ENCODE results near the gene RPP14. TPM values are rescaled to one million over a fixed set of nuclear protein-coding genes. Genes with fewer than 3 reads are reported as not detected.
"Not testable (repeated sequence)": the region's sequence is repeated elsewhere in the genome, so short reads cannot be mapped to it uniquely, and the experiment has no call there.

RPP14 gene
- total RNA-seq, 2 experiments from 2014 or later: 17.7 to 19.7 TPM

DNA sequence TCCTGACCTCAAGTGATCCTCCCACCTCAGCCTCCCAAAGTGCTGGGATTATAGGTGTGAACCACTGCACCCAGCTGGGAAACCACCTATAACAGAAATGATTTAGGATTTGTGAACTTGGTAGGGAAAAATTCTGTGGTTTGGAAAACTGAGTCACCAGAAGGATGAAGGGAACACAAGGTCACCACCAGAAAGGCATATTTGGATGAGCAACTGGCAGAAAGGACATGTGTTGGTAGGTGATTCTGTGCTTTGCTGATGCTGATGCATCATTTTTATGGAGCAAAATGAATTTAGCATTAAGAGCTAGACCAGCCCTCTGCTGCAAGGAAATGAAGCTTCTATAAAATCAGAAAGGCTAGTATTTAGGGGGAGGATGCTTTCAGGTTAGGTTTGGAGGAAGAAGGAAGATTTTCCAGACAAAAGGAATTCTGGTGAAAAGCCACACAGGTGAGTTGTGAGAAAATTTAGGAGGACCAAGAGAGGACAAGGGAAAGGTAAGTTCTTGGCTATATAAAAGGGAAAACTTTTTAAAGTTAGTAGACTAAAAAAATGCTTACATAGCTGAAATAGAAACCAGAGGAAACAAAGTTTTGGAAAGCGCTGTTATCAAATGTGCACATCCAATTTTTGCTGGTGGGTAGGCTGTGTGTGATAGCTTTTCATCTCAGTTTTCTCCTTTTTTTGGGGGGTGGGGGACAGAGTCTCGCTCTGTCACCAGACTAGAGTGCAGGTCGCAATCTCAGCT is 30.3 kb downstream of the RPP14 start:
- Mint-ChIP-seq H3K4me1 (ENCODE audit: low read depth) (peaks cover 48% of the 10 kb centered on the region), H3K4me3 (no peak overlapping the region), H3K27ac (no peak overlapping the region), H3K9me3 (no peaks in the 10 kb centered on the region), H3K27me3 (no peaks in the 10 kb centered on the region), H3K36me3 (ENCODE audit: low read depth) (peaks cover 22% of the 10 kb centered on the region)
- no peak overlapping the region for H3K4me3 ChIP-seq (ENCODE audit: low read length)
- ChIA-PET CTCF (interaction anchor here (0.7 to 5.9 kb wide), 2 partner anchors 30 to 155 kb away, joined by 4 to 37 read pairs; partner anchors contain the start of genes HTD2, KCTD6 and RPP14), POLR2A (interaction anchor here (0.9 to 1.3 kb wide), 4 partner anchors 10 to 97 kb away, joined by 3 read pairs; partner anchors contain the start of gene HTD2)
- DNase-seq: no peak
- H3K27me3 ChIP-seq (ENCODE audit: control insufficient read depth in 1 of 2, insufficient read depth in 2 of 2, low read length in 2 of 2): no peaks in the 10 kb centered on the region
- no peak for ATAC-seq (ENCODE audit: poor library complexity)
- no peaks in the 10 kb centered on the region for H3K36me3 ChIP-seq (ENCODE audit: insufficient read depth, low read length)
- intact Hi-C loops (cut with DNase I, micrococcal nuclease): no loop called here
- H3K9me3 ChIP-seq (ENCODE audit: control insufficient read depth in 1 of 2, insufficient read depth in 1 of 2, low read length in 2 of 2): no peaks in the 10 kb centered on the region
- peaks cover 23% of the 10 kb centered on the region for H3K4me1 ChIP-seq (ENCODE audit: insufficient read depth, low read length)
- no peak for TF ChIP-seq CTCF (IDR thresholded peaks at IDR 0.05)
- no peak overlapping the region for H3K27ac ChIP-seq (ENCODE audit: low read depth in 1 of 2, low read length in 2 of 2)

DNA sequence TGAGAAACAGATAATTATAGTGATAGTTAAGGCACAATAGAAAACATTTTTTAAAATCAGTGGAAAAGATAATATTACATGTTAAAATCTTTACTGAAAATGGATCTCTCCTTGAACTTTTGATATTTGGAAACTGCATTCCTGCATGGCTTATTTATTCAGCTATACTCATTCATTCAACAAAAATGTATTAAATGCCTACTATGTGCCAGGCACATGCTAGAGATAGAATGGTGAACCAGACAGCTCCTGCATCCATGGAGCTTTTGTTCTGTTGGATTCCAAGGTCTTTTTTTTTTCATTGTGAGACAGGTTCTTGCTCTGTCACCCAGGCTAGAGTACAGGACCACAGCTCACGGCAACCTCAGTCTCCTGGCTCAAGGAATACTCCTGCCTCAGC is 31.1 kb downstream of the RPP14 start:
- CTCF ChIA-PET: interaction anchor here (5.9 kb wide), 1 partner anchor 30 kb away, joined by 37 read pairs; the partner anchor contains the start of genes HTD2 and RPP14
- POLR2A ChIA-PET: interaction anchor here (1.1 kb wide), 1 partner anchor 96 kb away, joined by 3 read pairs; no protein-coding TSS in a partner anchor
- intact Hi-C loops (cut with DNase I, micrococcal nuclease): no loop called here
- Mint-ChIP-seq H3K27me3 (no peaks in the 10 kb centered on the region), H3K36me3 (ENCODE audit: low read depth) (peaks cover 22% of the 10 kb centered on the region), H3K9me3 (no peaks in the 10 kb centered on the region), H3K27ac (no peak overlapping the region), H3K4me3 (no peak overlapping the region), H3K4me1 (ENCODE audit: low read depth) (peaks cover 42% of the 10 kb centered on the region)
- Histone ChIP-seq H3K4me1 (ENCODE audit: insufficient read depth, low read length) (peaks cover 19% of the 10 kb centered on the region), H3K36me3 (ENCODE audit: insufficient read depth, low read length) (peaks cover 2% of the 10 kb centered on the region), H3K9me3 (ENCODE audit: control insufficient read depth in 1 of 2, insufficient read depth in 1 of 2, low read length in 2 of 2) (no peaks in the 10 kb centered on the region), H3K27me3 (ENCODE audit: control insufficient read depth in 1 of 2, insufficient read depth in 2 of 2, low read length in 2 of 2) (no peaks in the 10 kb centered on the region), H3K4me3 (ENCODE audit: low read length) (no peak overlapping the region), H3K27ac (ENCODE audit: low read depth in 1 of 2, low read length in 2 of 2) (no peak overlapping the region)
- TF ChIP-seq CTCF (IDR thresholded peaks at IDR 0.05): no peak
- DNase-seq: no peak
- no peak for ATAC-seq (ENCODE audit: poor library complexity)

DNA sequence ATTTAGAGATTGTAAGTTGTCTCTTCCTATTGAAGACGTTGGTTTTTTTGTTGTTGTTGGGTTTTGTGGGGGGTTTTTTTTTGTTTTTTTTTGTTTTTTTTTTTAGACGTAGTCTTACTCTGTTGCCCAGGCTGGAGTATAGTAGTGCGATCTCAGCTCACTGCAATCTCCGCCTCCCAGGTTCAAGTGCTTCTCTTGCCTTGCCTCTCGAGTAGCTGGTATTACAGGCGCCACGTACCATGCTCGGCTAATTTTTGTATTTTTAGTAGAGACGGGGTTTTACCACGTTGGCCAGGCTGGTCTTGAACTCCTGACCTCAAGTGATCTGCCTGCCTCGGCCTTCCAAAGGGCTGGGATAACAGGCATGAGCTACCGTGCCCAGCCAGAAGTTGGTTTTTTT is 33.1 kb downstream of the RPP14 start:
- H3K9me3 ChIP-seq (ENCODE audit: control insufficient read depth in 1 of 2, insufficient read depth in 1 of 2, low read length in 2 of 2); H3K4me3 Mint-ChIP-seq; H3K27ac Mint-ChIP-seq; H3K4me3 ChIP-seq (ENCODE audit: low read length); DNase-seq; H3K27ac ChIP-seq (ENCODE audit: low read depth in 1 of 2, low read length in 2 of 2); intact Hi-C loops (cut with DNase I, micrococcal nuclease); POLR2A ChIA-PET; H3K27me3 Mint-ChIP-seq; H3K36me3 ChIP-seq (ENCODE audit: insufficient read depth, low read length); H3K9me3 Mint-ChIP-seq; H3K27me3 ChIP-seq (ENCODE audit: control insufficient read depth in 1 of 2, insufficient read depth in 2 of 2, low read length in 2 of 2); ATAC-seq (ENCODE audit: poor library complexity): not testable (repeated sequence)
- Mint-ChIP-seq H3K4me1 (ENCODE audit: low read depth) (peaks cover 32% of the 10 kb centered on the region), H3K36me3 (ENCODE audit: low read depth) (peaks cover 27% of the 10 kb centered on the region)
- H3K4me1 ChIP-seq (ENCODE audit: insufficient read depth, low read length): peaks cover 10% of the 10 kb centered on the region
- CTCF ChIA-PET: interaction anchor here (1.2 kb wide), 1 partner anchor 14 kb away, joined by 3 read pairs; no protein-coding TSS in a partner anchor
